ENCODE measurements around the gene TTC27.

GRCh38 chr2:32746669-32747068 is 118.8 kb downstream of the TTC27 start:
- TF ChIP-seq CTCF (IDR thresholded peaks at IDR 0.05) (no peak), POLR2A (IDR thresholded peaks at IDR 0.05) (no peak)

Data from right lobe of liver (tissue), 4 donors.